Spleen (tissue), 7 donors: Measurements from ENCODE around the gene URM1.

Experiments
- CTCF ChIP-seq, 11 experiments: fragments of 200-600 bp in 7 of 11; fragments of 450-650 bp in 4 of 11; sonication (generic) in 4 of 11; IDR thresholded peaks in 8 of 11; conservative IDR thresholded peaks in 3 of 11; 1 replicate in 7 of 11; 2 replicates in 4 of 11; pipeline versions ENCODE4 v1.4.0 to v1.8.0; 2016 to 2021; ENCODE audit warnings: antibody characterized with exemption in 11 of 11, inconsistent platforms in 4 of 11, mild to moderate bottlenecking in 1 of 11
- POLR2A ChIP-seq, 3 donors: fragments of 450-650 bp; IDR thresholded peaks; one replicate each; pipeline ENCODE4 v1.5.1; 2017; ENCODE audit warnings: antibody characterized with exemption in 3 of 3, mild to moderate bottlenecking in 1 of 3
- donor health status: DM: no; HTN: no; CAD: no; lungs with moderate emphysema.
- donor health status: DM: no; HTN: no; CAD: no.
- donor health status: DM: no; HTN: no; CAD: no.

GRCh38 chr9:128382261-128382660, 11.1 kb downstream of the URM1 start:
- TF ChIP-seq CTCF (IDR thresholded peaks at IDR 0.05 in 8 of 11, conservative IDR thresholded peaks at IDR 0.05 in 3 of 11) (no peak), POLR2A (IDR thresholded peaks at IDR 0.05) (no peak)
